Osteocyte (in vitro differentiated cells): ENCODE measurements around the gene RAP2B. TPM values are rescaled to one million over a fixed set of nuclear protein-coding genes. Genes with fewer than 3 reads are reported as not detected.
"Not testable (repeated sequence)": the region's sequence is repeated elsewhere in the genome, so short reads cannot be mapped to it uniquely, and the experiment has no call there.

Source experiments
- DNase-seq: peaks from one replicate; pipeline ENCODE4 v3.0.0; 2021; ENCODE audit warnings: mixed read lengths; ENCODE audit not compliant: unreplicated experiment; ENCODE audit errors: extremely low spot score
- H3K27ac Mint-ChIP-seq: one replicate; pipeline ENCODE4 v1.8.0; 2021; ENCODE audit warnings: mild to moderate bottlenecking, mixed read lengths; ENCODE audit not compliant: unreplicated experiment
- H3K27me3 Mint-ChIP-seq: one replicate; pipeline ENCODE4 v1.8.0; 2021; ENCODE audit warnings: mixed read lengths; ENCODE audit not compliant: unreplicated experiment
- H3K36me3 Mint-ChIP-seq: one replicate; pipeline ENCODE4 v1.8.0; 2021; ENCODE audit warnings: mixed read lengths; ENCODE audit not compliant: unreplicated experiment
- H3K4me1 Mint-ChIP-seq: one replicate; pipeline ENCODE4 v1.8.0; 2021; ENCODE audit warnings: mixed read lengths; ENCODE audit not compliant: unreplicated experiment
- H3K4me3 Mint-ChIP-seq: one replicate; pipeline ENCODE4 v1.8.0; 2021; ENCODE audit warnings: mild to moderate bottlenecking, moderate library complexity, mixed read lengths; ENCODE audit not compliant: unreplicated experiment
- H3K9me3 Mint-ChIP-seq: one replicate; pipeline ENCODE4 v1.8.0; 2021; ENCODE audit warnings: mixed read lengths; ENCODE audit not compliant: unreplicated experiment
- long read RNA-seq: library from polyadenylated mRNA; unstranded; transcript quantifications from one replicate; pipeline ENCODE4 v2.0.0, GENCODE V29; 2021
- total RNA-seq: library from RNA; stranded (reverse); gene quantifications from 2 replicates; pipeline ENCODE4 v1.2.1, GENCODE V29; 2021
- TF ChIP-seq, protein P1 (sequence below): fragments of 200-600 bp; sonication (generic); IDR thresholded peaks from 2 replicates; pipeline ENCODE4 v1.5.0; 2021; ENCODE audit warnings: antibody characterized with exemption, mild to moderate bottlenecking, moderate library complexity

The RAP2B gene
- 14.6 and 15.9 TPM in 2 replicates for total RNA-seq
- long read RNA-seq, full-length matches to known transcripts: 8 of 8 reads
- long read RNA-seq, partial matches to known transcripts: 0 of 8 reads
- long read RNA-seq, other reads (novel, unspliced or antisense): 0 of 8 reads

DNA sequence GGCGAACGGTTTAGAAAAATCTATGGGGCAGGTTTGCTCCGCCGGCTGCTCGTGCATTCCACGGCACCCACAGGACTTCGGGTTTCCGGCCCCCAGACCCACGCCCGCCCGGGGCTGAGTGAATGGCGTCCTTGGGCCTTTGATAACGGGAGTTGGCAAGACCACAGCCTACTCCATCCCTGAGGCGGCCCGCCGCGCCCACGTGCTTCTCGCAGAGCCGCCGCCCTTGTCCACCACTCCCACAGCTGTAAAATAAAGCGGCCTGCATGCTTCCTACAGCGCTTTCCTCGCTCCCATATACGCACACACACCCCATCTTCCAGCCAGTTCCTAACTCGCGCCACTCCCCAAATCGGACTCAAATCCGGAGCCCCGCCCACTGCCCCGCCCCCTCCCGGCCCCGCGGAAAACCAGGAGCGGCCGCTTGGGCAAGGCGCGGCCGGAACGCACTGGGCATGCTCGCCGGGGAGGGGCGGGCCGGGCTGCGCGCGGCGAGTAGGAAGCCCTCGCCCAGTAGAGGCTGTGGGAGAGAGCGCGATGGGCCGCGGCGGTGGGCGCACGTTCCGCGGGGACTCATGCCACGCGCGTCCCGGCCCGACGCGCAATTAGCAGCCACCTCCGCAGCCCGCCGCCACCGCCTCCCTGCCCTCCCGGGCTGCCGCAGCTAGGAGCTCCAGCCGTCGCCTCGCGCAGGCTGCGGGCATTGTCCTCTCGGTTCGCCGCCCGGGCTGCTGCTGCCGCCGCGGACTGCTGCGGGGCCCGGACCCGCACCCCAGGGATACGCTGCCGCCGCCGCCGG lies at the start of gene RAP2B:
TSS of gene RAP2B (plus strand) at position 513 of the 799 bp plus-strand sequence. CDS start 468 bp downstream, outside the sequence.
- Mint-ChIP-seq H3K4me1 (peaks cover 38% of the 10 kb centered on the region), H3K27ac (peak within 1 kb of the TSS; percentile 99), H3K27me3 (no peaks in the 10 kb centered on the region), H3K4me3 (peak within 1 kb of the TSS; percentile 97), H3K9me3 (no peaks in the 10 kb centered on the region), H3K36me3 (peaks cover 14% of the 10 kb centered on the region)
- peak; percentile 98 for DNase-seq
- TF ChIP-seq, protein P1, sequence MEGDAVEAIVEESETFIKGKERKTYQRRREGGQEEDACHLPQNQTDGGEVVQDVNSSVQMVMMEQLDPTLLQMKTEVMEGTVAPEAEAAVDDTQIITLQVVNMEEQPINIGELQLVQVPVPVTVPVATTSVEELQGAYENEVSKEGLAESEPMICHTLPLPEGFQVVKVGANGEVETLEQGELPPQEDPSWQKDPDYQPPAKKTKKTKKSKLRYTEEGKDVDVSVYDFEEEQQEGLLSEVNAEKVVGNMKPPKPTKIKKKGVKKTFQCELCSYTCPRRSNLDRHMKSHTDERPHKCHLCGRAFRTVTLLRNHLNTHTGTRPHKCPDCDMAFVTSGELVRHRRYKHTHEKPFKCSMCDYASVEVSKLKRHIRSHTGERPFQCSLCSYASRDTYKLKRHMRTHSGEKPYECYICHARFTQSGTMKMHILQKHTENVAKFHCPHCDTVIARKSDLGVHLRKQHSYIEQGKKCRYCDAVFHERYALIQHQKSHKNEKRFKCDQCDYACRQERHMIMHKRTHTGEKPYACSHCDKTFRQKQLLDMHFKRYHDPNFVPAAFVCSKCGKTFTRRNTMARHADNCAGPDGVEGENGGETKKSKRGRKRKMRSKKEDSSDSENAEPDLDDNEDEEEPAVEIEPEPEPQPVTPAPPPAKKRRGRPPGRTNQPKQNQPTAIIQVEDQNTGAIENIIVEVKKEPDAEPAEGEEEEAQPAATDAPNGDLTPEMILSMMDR: peak; percentile 12

DNA sequence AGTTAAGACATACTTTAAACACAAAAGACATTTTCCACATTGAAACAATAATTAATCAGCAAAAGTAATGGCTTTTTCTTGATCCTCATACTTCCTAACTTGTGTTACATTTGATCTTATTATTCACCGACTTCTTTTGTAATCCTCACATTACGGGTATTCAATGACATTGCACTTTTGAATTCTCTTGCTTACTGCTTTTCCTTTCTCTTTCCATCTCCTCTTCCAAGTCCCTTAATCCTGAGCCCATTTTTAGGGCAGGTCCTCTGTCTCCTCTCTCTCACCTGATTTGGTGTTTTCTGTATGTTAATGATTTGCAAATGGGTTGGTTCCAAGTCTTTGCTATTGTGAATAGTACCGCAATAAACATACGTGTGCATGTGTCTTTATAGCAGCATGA lies 48.5 kb upstream of the RAP2B start:
- H3K4me1 Mint-ChIP-seq: peaks cover 2% of the 10 kb centered on the region
- no peaks in the 10 kb centered on the region for H3K9me3 Mint-ChIP-seq
- H3K4me3 Mint-ChIP-seq: no peak overlapping the region
- no peaks in the 10 kb centered on the region for H3K36me3 Mint-ChIP-seq
- TF ChIP-seq, protein P1: no peak
- H3K27ac Mint-ChIP-seq: no peak overlapping the region
- DNase-seq: no peak
- H3K27me3 Mint-ChIP-seq: no peaks in the 10 kb centered on the region

- DNase-seq, H3K27me3 Mint-ChIP-seq, H3K36me3 Mint-ChIP-seq, H3K4me1 Mint-ChIP-seq, H3K27ac Mint-ChIP-seq, H3K9me3 Mint-ChIP-seq, H3K4me3 Mint-ChIP-seq: not testable (repeated sequence)
Measured at GRCh38 chr3:153114270-153114669, 47.8 kb upstream of the RAP2B start.

DNA sequence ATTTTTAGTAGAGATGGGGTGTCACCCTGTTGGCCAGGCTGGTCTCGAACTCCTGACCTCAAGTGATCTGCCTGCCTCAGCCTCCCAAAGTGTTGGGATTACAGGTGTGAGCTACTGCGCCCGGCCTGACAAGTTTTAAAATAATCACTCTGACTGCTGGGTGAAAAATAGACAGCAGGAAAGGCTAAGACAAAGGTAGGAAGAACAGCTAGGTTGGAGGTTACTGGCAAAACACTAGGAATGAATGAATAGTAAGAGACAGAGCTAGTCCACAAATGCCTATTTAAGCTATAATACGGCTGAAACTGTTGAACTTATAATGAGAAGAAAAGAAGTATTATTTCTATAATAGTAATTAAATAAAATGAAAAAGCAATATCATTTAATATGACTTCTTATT lies 46.7 kb upstream of the RAP2B start:
- Mint-ChIP-seq H3K9me3 (no peaks in the 10 kb centered on the region), H3K36me3 (no peaks in the 10 kb centered on the region), H3K27ac (no peak overlapping the region), H3K27me3 (no peaks in the 10 kb centered on the region), H3K4me1 (peaks cover 2% of the 10 kb centered on the region), H3K4me3 (no peak overlapping the region)
- TF ChIP-seq, protein P1: no peak
- no peak for DNase-seq

- TF ChIP-seq, protein P1: no peak
- peaks cover 9% of the 10 kb centered on the region for H3K9me3 Mint-ChIP-seq
- H3K4me3 Mint-ChIP-seq: no peak overlapping the region
- no peaks in the 10 kb centered on the region for H3K27me3 Mint-ChIP-seq
- no peak overlapping the region for H3K27ac Mint-ChIP-seq
- peaks cover 34% of the 10 kb centered on the region for H3K4me1 Mint-ChIP-seq
- H3K36me3 Mint-ChIP-seq: no peaks in the 10 kb centered on the region
- DNase-seq: no peak
Measured at GRCh38 chr3:153127788-153128187, 34.2 kb upstream of the RAP2B start.
